NCI-H345 treated with DMSO at 0.1 percent for 48 hours (cell line): ENCODE data around the gene REXO1.

Experiments used
- DNase-seq: peaks from one replicate; lab custom pipeline; 2025; ENCODE audit not compliant: unreplicated experiment; lab: John Stamatoyannopoulos, UW

Gene REXO1

GRCh38 chr19:1851654-1852580, 3.6 kb upstream of the REXO1 start:
- DNase-seq, result no peak

GRCh38 chr19:1850809-1851653, 2.7 kb upstream of the REXO1 start:
- no peak for DNase-seq

- no peak for DNase-seq
Measured at GRCh38 chr19:1849886-1850398, 1.7 kb upstream of the REXO1 start.

- no peak for DNase-seq
Measured at GRCh38 chr19:1849132-1849474, 820 bp upstream of the REXO1 start.

GRCh38 chr19:1847684-1848398, 442 bp downstream of the REXO1 start:
- DNase-seq, result no peak

- DNase-seq, result no peak
Measured at GRCh38 chr19:1847348-1847683, 967 bp downstream of the REXO1 start.

- DNase-seq, result no peak
Measured at GRCh38 chr19:1846517-1847204, 1.6 kb downstream of the REXO1 start.

- no peak for DNase-seq
Measured at GRCh38 chr19:1845642-1846041, 2.6 kb downstream of the REXO1 start.

- no peak for DNase-seq
Measured at GRCh38 chr19:1845125-1845515, 3.2 kb downstream of the REXO1 start.

- no peak for DNase-seq
Measured at GRCh38 chr19:1844513-1845124, 3.7 kb downstream of the REXO1 start.

GRCh38 chr19:1843646-1844394, 4.5 kb downstream of the REXO1 start:
- no peak for DNase-seq

GRCh38 chr19:1843116-1843515, 5.2 kb downstream of the REXO1 start:
- DNase-seq, result no peak

GRCh38 chr19:1841209-1841924, 6.9 kb downstream of the REXO1 start:
- DNase-seq, result no peak

GRCh38 chr19:1840541-1841115, 7.7 kb downstream of the REXO1 start:
- DNase-seq, result no peak

- DNase-seq, result no peak
Measured at GRCh38 chr19:1839658-1840540, 8.4 kb downstream of the REXO1 start.

GRCh38 chr19:1837625-1838105, 10.6 kb downstream of the REXO1 start:
- no peak for DNase-seq

- no peak for DNase-seq
Measured at GRCh38 chr19:1837222-1837565, 11.1 kb downstream of the REXO1 start.
